CD14-positive monocyte (primary cell): ENCODE data around the gene AGAP9. TPM values are rescaled to one million over a fixed set of nuclear protein-coding genes. Genes with fewer than 3 reads are reported as not detected.
"Not testable (repeated sequence)": the region's sequence is repeated elsewhere in the genome, so short reads cannot be mapped to it uniquely, and the experiment has no call there.

Source experiments
- DNase-seq, 3 donors: peaks; one replicate each; pipeline ENCODE4 v3.0.0-alpha.2; 2011 to 2022
- H2AFZ ChIP-seq: 2 replicates; pipeline ENCODE4 v1.6.0; 2012; ENCODE audit warnings: mild to moderate bottlenecking, low read depth, low read length, inconsistent platforms; ENCODE audit not compliant: insufficient read depth, poor library complexity, severe bottlenecking
- H3K27ac ChIP-seq, 2 donors: 1 replicate in 1 of 2; 2 replicates in 1 of 2; pipeline ENCODE4 v1.5.1; 2012 to 2013; ENCODE audit warnings: low read length in 2 of 2, control low read depth in 1 of 2, inconsistent platforms in 1 of 2, low read depth in 1 of 2, mild to moderate bottlenecking in 1 of 2
- H3K27me3 ChIP-seq, 2 donors: one replicate each; pipeline versions ENCODE4 v1.6.0 to v1.6.1; 2011 to 2013; ENCODE audit warnings: low read length in 2 of 2; ENCODE audit not compliant: control insufficient read depth in 2 of 2, insufficient read depth in 2 of 2
- H3K36me3 ChIP-seq, 2 donors: replicated peaks in 1 of 2; 1 replicate in 1 of 2; 2 replicates in 1 of 2; pipeline versions ENCODE4 v1.5.1 to v1.6.1; 2012 to 2013; ENCODE audit warnings: low read length in 2 of 2, control low read depth in 1 of 2, inconsistent platforms in 1 of 2, mild to moderate bottlenecking in 1 of 2; ENCODE audit not compliant: insufficient read depth in 2 of 2, control insufficient read depth in 1 of 2
- H3K4me1 ChIP-seq, 2 donors: 1 replicate in 1 of 2; 2 replicates in 1 of 2; pipeline versions ENCODE4 v1.5.1 to v1.6.1; 2012 to 2013; ENCODE audit warnings: low read length in 2 of 2, control low read depth in 1 of 2, inconsistent platforms in 1 of 2, mild to moderate bottlenecking in 1 of 2, moderate library complexity in 1 of 2; ENCODE audit not compliant: insufficient read depth in 2 of 2, control insufficient read depth in 1 of 2
- H3K4me2 ChIP-seq: replicated peaks from 2 replicates; pipeline ENCODE3; 2012; ENCODE audit warnings: low read length, moderate library complexity, mild to moderate bottlenecking; ENCODE audit not compliant: poor library complexity, severe bottlenecking; ENCODE audit errors: extremely low read depth
- H3K4me3 ChIP-seq, 3 experiments: fragments of 200-600 bp in 1 of 3; sonication (generic) in 1 of 3; replicated peaks in 1 of 3; 1 replicate in 2 of 3; 2 replicates in 1 of 3; pipeline ENCODE4 v1.5.1; 2011 to 2013; ENCODE audit warnings: low read length in 3 of 3, mild to moderate bottlenecking in 3 of 3, control low read depth in 2 of 3, low read depth in 2 of 3, inconsistent platforms in 1 of 3, moderate library complexity in 1 of 3
- H3K79me2 ChIP-seq: 2 replicates; pipeline ENCODE4 v1.6.0; 2012; ENCODE audit warnings: mild to moderate bottlenecking, control low read depth, inconsistent platforms, low read length, moderate library complexity; ENCODE audit not compliant: insufficient read depth
- H3K9ac ChIP-seq: 2 replicates; pipeline ENCODE4 v1.6.0; 2017; ENCODE audit warnings: low read length, mild to moderate bottlenecking; ENCODE audit not compliant: insufficient read depth, poor library complexity, severe bottlenecking
- H3K9me3 ChIP-seq, 2 donors: replicated peaks in 1 of 2; 1 replicate in 1 of 2; 2 replicates in 1 of 2; pipeline versions ENCODE4 v1.5.1 to v1.6.1; 2012 to 2013; ENCODE audit warnings: low read length in 2 of 2, control low read depth in 1 of 2; ENCODE audit not compliant: control insufficient read depth in 1 of 2, insufficient read depth in 1 of 2
- H4K20me1 ChIP-seq: 2 replicates; pipeline ENCODE4 v1.6.0; 2012; ENCODE audit warnings: mild to moderate bottlenecking, low read length, control low read depth, moderate library complexity; ENCODE audit not compliant: insufficient read depth
- H3K27ac Mint-ChIP-seq, 7 donors: one replicate each; pipeline ENCODE4 v1.8.0; 2020; ENCODE audit warnings: mild to moderate bottlenecking in 7 of 7, mixed read lengths in 7 of 7, moderate library complexity in 6 of 7, inconsistent platforms in 2 of 7
- H3K27me3 Mint-ChIP-seq, 3 donors: one replicate each; pipeline ENCODE4 v1.8.0; 2021 to 2022; ENCODE audit warnings: low read depth in 3 of 3, mild to moderate bottlenecking in 3 of 3, mixed read lengths in 3 of 3, moderate library complexity in 3 of 3, inconsistent platforms in 1 of 3
- H3K36me3 Mint-ChIP-seq, 2 donors: one replicate each; pipeline ENCODE4 v1.8.0; 2020; ENCODE audit warnings: mixed read lengths in 2 of 2, inconsistent platforms in 1 of 2, mild to moderate bottlenecking in 1 of 2
- H3K4me1 Mint-ChIP-seq: one replicate; pipeline ENCODE4 v1.8.0; 2020; ENCODE audit warnings: mild to moderate bottlenecking, mixed read lengths
- H3K4me3 Mint-ChIP-seq, 2 donors: one replicate each; pipeline ENCODE4 v1.8.0; 2020; ENCODE audit warnings: mild to moderate bottlenecking in 2 of 2, mixed read lengths in 2 of 2, moderate library complexity in 1 of 2
- H3K9me3 Mint-ChIP-seq, 7 donors: one replicate each; pipeline ENCODE4 v1.8.0; 2020 to 2022; ENCODE audit warnings: mixed read lengths in 7 of 7, mild to moderate bottlenecking in 6 of 7, moderate library complexity in 6 of 7, inconsistent platforms in 2 of 7
- WGBS: methylation state at CpG from one replicate; pipeline ENCODE4 v1.1.5; 2013; ENCODE audit warnings: missing lambda C conversion rate; ENCODE audit not compliant: insufficient coverage; 5-methylcytosine and 5-hydroxymethylcytosine counted together
- intact Hi-C, 2 donors: fragments of 100-400 bp; cut with micrococcal nuclease; formaldehyde crosslinking; loops; one replicate each; pipeline versions ENCODE4 v1.15.0 to v1.15.1; 2023
- polyA plus RNA-seq, 3 donors: library from polyadenylated mRNA; depleted of rRNA in 1 of 3; unstranded in 2 of 3; stranded (reverse) in 1 of 3; fragments of 300-500 nt in 2 of 3; fragments of >200 nt in 1 of 3; fragmentation: Illumina TruSeq in 2 of 3; gene quantifications; 1 replicate in 2 of 3; 2 replicates in 1 of 3; pipeline ENCODE4 v1.2.3, GENCODE V29; 2012 to 2021

Gene AGAP9
- polyA plus RNA-seq, 3 donors = 0.24 to 11.2 TPM; not detected in 1

- H3K4me1 ChIP-seq, DNase-seq, H3K9me3 Mint-ChIP-seq, H3K36me3 ChIP-seq, H3K4me2 ChIP-seq, H3K27me3 ChIP-seq, H4K20me1 ChIP-seq, H3K36me3 Mint-ChIP-seq, H3K9ac ChIP-seq, H3K27ac Mint-ChIP-seq, H3K79me2 ChIP-seq, H3K4me3 Mint-ChIP-seq, H3K27ac ChIP-seq, H3K27me3 Mint-ChIP-seq, H3K4me3 ChIP-seq, H3K4me1 Mint-ChIP-seq, H3K9me3 ChIP-seq, H2AFZ ChIP-seq, intact Hi-C loops: not testable (repeated sequence)
- no CpG with 5 or more reads among the region's 7 CpGs for WGBS
Measured at GRCh38 chr10:47473516-47473915, 49.9 kb downstream of the AGAP9 start.

- H3K4me1 ChIP-seq, H3K27me3 Mint-ChIP-seq, H3K4me3 ChIP-seq, H3K36me3 Mint-ChIP-seq, H3K9me3 Mint-ChIP-seq, H2AFZ ChIP-seq, H3K9ac ChIP-seq, intact Hi-C loops, H3K9me3 ChIP-seq, DNase-seq, H3K4me2 ChIP-seq, H3K36me3 ChIP-seq, H3K27ac Mint-ChIP-seq, H3K27me3 ChIP-seq, H3K4me3 Mint-ChIP-seq, H3K27ac ChIP-seq, H4K20me1 ChIP-seq, H3K79me2 ChIP-seq, H3K4me1 Mint-ChIP-seq: not testable (repeated sequence)
- no CpG with 5 or more reads among the region's 3 CpGs for WGBS
Measured at GRCh38 chr10:47472647-47473046, 50.8 kb downstream of the AGAP9 start.

- H3K27ac ChIP-seq, H3K4me2 ChIP-seq, H4K20me1 ChIP-seq, H3K4me3 Mint-ChIP-seq, H3K27me3 Mint-ChIP-seq, intact Hi-C loops, H3K4me1 ChIP-seq, H3K4me1 Mint-ChIP-seq, DNase-seq, H3K79me2 ChIP-seq, H3K27me3 ChIP-seq, H3K9me3 ChIP-seq, H3K36me3 ChIP-seq, H3K27ac Mint-ChIP-seq, H2AFZ ChIP-seq, H3K36me3 Mint-ChIP-seq, H3K9me3 Mint-ChIP-seq, H3K4me3 ChIP-seq, H3K9ac ChIP-seq: not testable (repeated sequence)
- WGBS = no CpG with 5 or more reads among the region's 5 CpGs
Measured at GRCh38 chr10:47472072-47472471, 51.4 kb downstream of the AGAP9 start.

- H3K4me1 Mint-ChIP-seq, H3K27me3 ChIP-seq, H3K79me2 ChIP-seq, H3K36me3 ChIP-seq, DNase-seq, H3K9me3 Mint-ChIP-seq, H3K4me3 ChIP-seq, H3K27me3 Mint-ChIP-seq, intact Hi-C loops, H3K4me3 Mint-ChIP-seq, H3K27ac Mint-ChIP-seq, H4K20me1 ChIP-seq, H3K36me3 Mint-ChIP-seq, H3K9me3 ChIP-seq, H3K27ac ChIP-seq, H3K9ac ChIP-seq, H3K4me2 ChIP-seq, H3K4me1 ChIP-seq, H2AFZ ChIP-seq: not testable (repeated sequence)
- 88% methylated on average over 4 of the region's 20 CpGs for WGBS
Measured at GRCh38 chr10:47468731-47469528, 54.5 kb downstream of the AGAP9 start.
